SK-N-SH treated with all-trans-retinoic acid at 6 μM for 48 hours (cell line): ENCODE data around the gene ITPA.
A peak's percentile ranks its signal among the peaks of the same experiment; 100 is the strongest.

Source experiments
- ATAC-seq: fragments of 200-7000 bp; cut with Tn5 transposase; 3 replicates; pipeline ENCODE4 v1.9.1; 2020; ENCODE audit warnings: mild to moderate bottlenecking, moderate library complexity
- ARNTL ChIP-seq: fragments of 450-650 bp; formaldehyde crosslinking; IDR thresholded peaks from 2 replicates; pipeline ENCODE4 v1.5.0; 2020; ENCODE audit warnings: low read depth, mild to moderate bottlenecking, moderate library complexity, borderline replicate concordance
- BACH2 ChIP-seq: fragments of 250-450 bp; sonication (Bioruptor Pico); IDR thresholded peaks from 2 replicates; pipeline ENCODE4 v1.9.0; 2021; ENCODE audit warnings: mild to moderate bottlenecking, borderline replicate concordance
- CREB5 ChIP-seq: fragments of 250-450 bp; sonication (Bioruptor Pico); IDR thresholded peaks from 2 replicates; pipeline ENCODE4 v1.5.1; 2020; ENCODE audit warnings: low read depth, mild to moderate bottlenecking, moderate library complexity
- ESRRG ChIP-seq: fragments of 250-450 bp; sonication (Bioruptor Pico); IDR thresholded peaks from 2 replicates; pipeline ENCODE4 v1.6.1; 2021; ENCODE audit warnings: mild to moderate bottlenecking
- GLIS3 ChIP-seq: fragments of 250-450 bp; sonication (Bioruptor Pico); IDR thresholded peaks from 2 replicates; pipeline ENCODE4 v1.5.0; 2020; ENCODE audit warnings: mild to moderate bottlenecking, moderate library complexity
- ISL1 ChIP-seq: fragments of 250-450 bp; sonication (Bioruptor Pico); IDR thresholded peaks from 2 replicates; pipeline ENCODE4 v2.1.2; 2022; ENCODE audit warnings: mild to moderate bottlenecking, moderate library complexity
- OSR1 ChIP-seq: fragments of 250-450 bp; sonication (Bioruptor Pico); IDR thresholded peaks from 2 replicates; pipeline ENCODE4 v1.8.0; 2022; ENCODE audit warnings: moderate library complexity, mild to moderate bottlenecking, inconsistent platforms
- PATZ1 ChIP-seq: fragments of 250-450 bp; sonication (Bioruptor Pico); IDR thresholded peaks from 2 replicates; pipeline ENCODE4 v1.8.0; 2020; ENCODE audit warnings: mild to moderate bottlenecking, moderate library complexity, borderline replicate concordance
- PPARA ChIP-seq: fragments of 250-450 bp; sonication (Bioruptor Pico); IDR thresholded peaks from 2 replicates; pipeline ENCODE4 v1.5.0; 2020; ENCODE audit warnings: mild to moderate bottlenecking, borderline replicate concordance
- RARB ChIP-seq: fragments of 250-450 bp; sonication (Bioruptor Pico); IDR thresholded peaks from 2 replicates; pipeline ENCODE4 v1.8.0; 2021; ENCODE audit warnings: mild to moderate bottlenecking, moderate library complexity
- SNAI2 ChIP-seq: fragments of 250-450 bp; sonication (Bioruptor Pico); IDR thresholded peaks from 2 replicates; pipeline ENCODE4 v1.5.0; 2020; ENCODE audit warnings: mild to moderate bottlenecking, moderate library complexity
- TCF4 ChIP-seq: fragments of 250-450 bp; sonication (Bioruptor Pico); IDR thresholded peaks from 2 replicates; pipeline ENCODE4 v1.8.0; 2021; ENCODE audit warnings: mild to moderate bottlenecking, moderate library complexity, borderline replicate concordance
- TOX ChIP-seq: fragments of 250-450 bp; sonication (Bioruptor Pico); IDR thresholded peaks from 2 replicates; pipeline ENCODE4 v1.8.0; 2021; ENCODE audit warnings: mild to moderate bottlenecking, moderate library complexity, borderline replicate concordance
- ZC3H10 ChIP-seq: fragments of 250-450 bp; sonication (Bioruptor Pico); IDR thresholded peaks from 2 replicates; pipeline ENCODE4 v1.5.1; 2021; ENCODE audit warnings: mild to moderate bottlenecking, moderate library complexity
- ZFP3 ChIP-seq: fragments of 250-450 bp; sonication (Bioruptor Pico); IDR thresholded peaks from 2 replicates; pipeline ENCODE4 v1.5.0; 2020; ENCODE audit warnings: mild to moderate bottlenecking, moderate library complexity
- ZFP30 ChIP-seq: fragments of 450-650 bp; formaldehyde crosslinking; IDR thresholded peaks from 2 replicates; pipeline ENCODE4 v1.5.0; 2022; ENCODE audit warnings: mild to moderate bottlenecking, moderate library complexity
- ZNF565 ChIP-seq: fragments of 450-650 bp; formaldehyde crosslinking; conservative IDR thresholded peaks from 2 replicates; pipeline ENCODE4 v1.5.0; 2020; ENCODE audit warnings: low read depth, mild to moderate bottlenecking, moderate library complexity
- ZNF70 ChIP-seq: fragments of 450-650 bp; formaldehyde crosslinking; IDR thresholded peaks from 2 replicates; pipeline ENCODE4 v1.5.0; 2020; ENCODE audit warnings: mild to moderate bottlenecking, moderate library complexity
- ZNF8 ChIP-seq: fragments of 450-650 bp; formaldehyde crosslinking; IDR thresholded peaks from 2 replicates; pipeline ENCODE4 v1.5.0; 2020; ENCODE audit warnings: mild to moderate bottlenecking, moderate library complexity
- TF ChIP-seq, protein P1 (sequence below): fragments of 250-450 bp; sonication (Bioruptor Pico); IDR thresholded peaks from 2 replicates; pipeline ENCODE4 v1.5.1; 2021; ENCODE audit warnings: mild to moderate bottlenecking, moderate library complexity
- TF ChIP-seq, protein P2 (sequence below): fragments of 250-450 bp; sonication (Bioruptor Pico); IDR thresholded peaks from 2 replicates; pipeline ENCODE4 v1.8.0; 2021; ENCODE audit warnings: low read depth, mild to moderate bottlenecking, moderate library complexity, borderline replicate concordance

ITPA gene

GRCh38 chr20:3233131-3233990, 24.1 kb downstream of the ITPA start:
- no peak for TF ChIP-seq TOX (CRISPR knock-in tag)
- TF ChIP-seq ZFP30 = no peak
- TF ChIP-seq SNAI2 (CRISPR knock-in tag) = no peak
- no peak for ATAC-seq

DNA sequence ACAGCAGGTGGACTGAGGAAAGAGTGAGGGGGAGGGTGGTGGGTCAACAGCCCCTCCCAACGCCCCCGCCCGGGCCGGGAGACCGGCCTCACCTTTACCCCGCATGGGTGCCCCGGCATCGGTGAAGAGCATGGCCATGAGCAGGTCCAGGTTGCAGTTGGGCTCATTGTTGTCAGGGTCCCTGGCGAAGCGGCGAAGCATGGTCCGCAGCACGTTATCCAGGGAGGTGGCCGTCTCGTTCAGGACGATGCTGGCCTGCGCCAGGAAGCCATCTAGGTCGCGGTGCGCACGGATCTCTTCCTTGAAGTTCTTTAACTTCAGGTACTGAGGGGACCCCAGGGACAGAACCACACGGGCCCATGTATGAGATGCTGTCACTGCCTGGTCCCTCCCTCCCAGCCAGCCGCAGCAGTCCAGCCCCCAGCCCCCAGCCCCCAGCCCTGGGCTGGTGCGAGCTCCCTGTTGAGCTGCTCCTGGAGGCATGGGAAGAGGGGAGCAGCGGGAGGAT, 24.7 kb downstream of the ITPA start:
- TF ChIP-seq, protein P1, sequence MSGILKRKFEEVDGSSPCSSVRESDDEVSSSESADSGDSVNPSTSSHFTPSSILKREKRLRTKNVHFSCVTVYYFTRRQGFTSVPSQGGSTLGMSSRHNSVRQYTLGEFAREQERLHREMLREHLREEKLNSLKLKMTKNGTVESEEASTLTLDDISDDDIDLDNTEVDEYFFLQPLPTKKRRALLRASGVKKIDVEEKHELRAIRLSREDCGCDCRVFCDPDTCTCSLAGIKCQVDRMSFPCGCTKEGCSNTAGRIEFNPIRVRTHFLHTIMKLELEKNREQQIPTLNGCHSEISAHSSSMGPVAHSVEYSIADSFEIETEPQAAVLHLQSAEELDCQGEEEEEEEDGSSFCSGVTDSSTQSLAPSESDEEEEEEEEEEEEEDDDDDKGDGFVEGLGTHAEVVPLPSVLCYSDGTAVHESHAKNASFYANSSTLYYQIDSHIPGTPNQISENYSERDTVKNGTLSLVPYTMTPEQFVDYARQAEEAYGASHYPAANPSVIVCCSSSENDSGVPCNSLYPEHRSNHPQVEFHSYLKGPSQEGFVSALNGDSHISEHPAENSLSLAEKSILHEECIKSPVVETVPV = no peak
- no peak for TF ChIP-seq ZNF565
- TF ChIP-seq ESRRG (CRISPR knock-in tag) = no peak
- TF ChIP-seq ZNF8 (CRISPR knock-in tag) = no peak
- no peak for TF ChIP-seq SNAI2 (CRISPR knock-in tag)
- TF ChIP-seq ZC3H10 (CRISPR knock-in tag) = no peak
- no peak for TF ChIP-seq CREB5
- TF ChIP-seq ZFP30 = no peak
- TF ChIP-seq TOX (CRISPR knock-in tag) = no peak
- no peak for TF ChIP-seq OSR1
- no peak for TF ChIP-seq ZNF70 (CRISPR knock-in tag)
- no peak for ATAC-seq

- TF ChIP-seq CREB5 = no peak
- TF ChIP-seq, protein P2, sequence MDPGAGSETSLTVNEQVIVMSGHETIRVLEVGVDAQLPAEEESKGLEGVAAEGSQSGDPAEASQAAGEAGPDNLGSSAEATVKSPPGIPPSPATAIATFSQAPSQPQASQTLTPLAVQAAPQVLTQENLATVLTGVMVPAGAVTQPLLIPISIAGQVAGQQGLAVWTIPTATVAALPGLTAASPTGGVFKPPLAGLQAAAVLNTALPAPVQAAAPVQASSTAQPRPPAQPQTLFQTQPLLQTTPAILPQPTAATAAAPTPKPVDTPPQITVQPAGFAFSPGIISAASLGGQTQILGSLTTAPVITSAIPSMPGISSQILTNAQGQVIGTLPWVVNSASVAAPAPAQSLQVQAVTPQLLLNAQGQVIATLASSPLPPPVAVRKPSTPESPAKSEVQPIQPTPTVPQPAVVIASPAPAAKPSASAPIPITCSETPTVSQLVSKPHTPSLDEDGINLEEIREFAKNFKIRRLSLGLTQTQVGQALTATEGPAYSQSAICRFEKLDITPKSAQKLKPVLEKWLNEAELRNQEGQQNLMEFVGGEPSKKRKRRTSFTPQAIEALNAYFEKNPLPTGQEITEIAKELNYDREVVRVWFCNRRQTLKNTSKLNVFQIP = no peak
- no peak for TF ChIP-seq RARB (CRISPR knock-in tag)
- TF ChIP-seq ZNF565 = no peak
- TF ChIP-seq ESRRG (CRISPR knock-in tag) = no peak
- no peak for TF ChIP-seq PATZ1 (CRISPR knock-in tag)
- no peak for TF ChIP-seq OSR1
- TF ChIP-seq ISL1 (CRISPR knock-in tag) = no peak
- no peak for TF ChIP-seq GLIS3 (CRISPR knock-in tag)
- no peak for TF ChIP-seq PPARA (CRISPR knock-in tag)
- TF ChIP-seq, protein P1 = no peak
- TF ChIP-seq TCF4 (CRISPR knock-in tag) = no peak
- TF ChIP-seq ZFP30 = no peak
- no peak for TF ChIP-seq ARNTL (CRISPR knock-in tag)
- TF ChIP-seq BACH2 (CRISPR knock-in tag) = no peak
- no peak for TF ChIP-seq ZFP3 (CRISPR knock-in tag)
- TF ChIP-seq ZNF8 (CRISPR knock-in tag) = no peak
- TF ChIP-seq ZC3H10 (CRISPR knock-in tag) = no peak
- TF ChIP-seq, all 23 proteins: peak for 0
- peak; percentile 22 for ATAC-seq
Measured at GRCh38 chr20:3235666-3236324, 26.5 kb downstream of the ITPA start.
